ENCODE measurements around the gene ASPG. TPM values are rescaled to one million over a fixed set of nuclear protein-coding genes. Genes with fewer than 3 reads are reported as not detected.

Gene ASPG
- total RNA-seq, 1 experiment from 2014 or later, result 0.17 TPM

DNA sequence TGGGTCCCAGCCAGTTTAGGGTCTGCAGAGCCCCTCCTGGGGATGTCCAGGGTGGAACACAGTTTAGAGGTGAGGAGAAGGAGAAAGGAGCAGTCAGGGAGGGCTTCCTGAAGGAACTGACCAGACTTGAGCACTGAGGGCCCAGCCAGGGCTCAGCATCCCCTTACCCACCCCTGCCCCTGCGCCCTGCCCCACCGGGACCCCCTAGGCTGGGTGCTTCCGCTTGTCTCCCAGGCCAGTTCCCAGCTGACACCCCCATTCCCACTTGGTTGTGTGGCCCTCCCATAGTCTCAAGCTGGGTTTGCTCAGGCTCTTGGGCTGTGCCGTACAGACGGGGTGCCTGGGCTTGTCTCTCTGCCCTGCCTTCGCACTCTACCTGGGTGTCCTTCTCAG lies 26.6 kb downstream of the ASPG start:
- H3K27me3 ChIP-seq (ENCODE audit: control insufficient read depth, insufficient read depth, low read length), result peaks cover 11% of the 10 kb centered on the region
- no peak for DNase-seq
- H3K4me3 ChIP-seq (ENCODE audit: insufficient read depth, low read depth, low read length), result no peak overlapping the region
- no peaks in the 10 kb centered on the region for H3K36me3 ChIP-seq (replicated peaks; ENCODE audit: control insufficient read depth, insufficient read depth, low read length)

DNA sequence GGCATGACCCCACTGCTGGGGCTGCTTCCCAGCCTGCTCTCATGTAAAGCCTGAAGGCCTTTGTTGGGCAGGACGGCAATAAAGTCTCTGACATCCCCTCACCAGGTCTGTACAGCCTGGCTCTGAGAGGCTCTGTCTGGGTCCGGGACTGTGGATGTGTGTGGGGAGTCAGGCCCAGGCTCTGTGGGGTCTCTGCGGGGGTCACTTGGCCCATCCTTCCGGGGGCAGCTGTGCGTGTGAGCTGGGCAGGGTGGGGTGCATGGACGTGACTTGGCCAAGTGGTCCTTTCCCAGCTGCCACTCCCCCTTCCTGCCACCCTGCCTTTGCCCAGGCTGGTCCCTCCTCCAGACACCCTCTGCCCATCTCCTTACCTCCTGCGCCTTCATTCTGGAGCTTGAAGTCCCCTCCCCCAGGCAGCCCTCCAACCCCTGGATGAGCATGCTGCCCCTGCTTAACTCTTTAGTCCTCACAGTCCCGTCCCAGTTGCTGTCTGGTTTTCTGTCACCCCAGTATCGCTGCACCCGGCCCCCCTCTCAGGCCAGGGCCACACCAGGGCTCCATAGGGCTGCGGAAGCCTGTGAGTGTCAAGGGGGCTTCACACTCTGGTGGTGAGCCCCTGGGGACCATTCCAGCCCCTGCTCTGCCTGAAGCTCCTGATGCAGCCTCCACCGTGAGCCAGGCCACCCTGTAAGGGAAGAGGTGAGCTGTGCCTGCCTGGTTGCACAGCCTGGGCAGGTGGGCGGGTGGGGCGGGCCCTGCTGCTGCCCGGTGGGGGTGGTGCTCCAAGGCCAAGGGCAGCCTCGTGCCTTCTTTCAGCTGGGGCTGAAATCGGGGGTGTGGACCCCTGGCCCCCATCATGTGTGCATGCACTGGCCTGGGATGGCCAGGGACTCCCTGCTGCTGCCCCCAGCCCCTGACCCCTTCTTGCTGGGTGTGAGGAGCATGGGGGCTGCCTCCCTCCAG lies 27.4 kb downstream of the ASPG start:
- peak; percentile 63 for DNase-seq
- Histone ChIP-seq H3K27me3 (ENCODE audit: control insufficient read depth, insufficient read depth, low read length) (peaks cover 19% of the 10 kb centered on the region), H3K4me3 (ENCODE audit: insufficient read depth, low read depth, low read length) (no peak overlapping the region), H3K36me3 (replicated peaks; ENCODE audit: control insufficient read depth, insufficient read depth, low read length) (no peaks in the 10 kb centered on the region)

DNA sequence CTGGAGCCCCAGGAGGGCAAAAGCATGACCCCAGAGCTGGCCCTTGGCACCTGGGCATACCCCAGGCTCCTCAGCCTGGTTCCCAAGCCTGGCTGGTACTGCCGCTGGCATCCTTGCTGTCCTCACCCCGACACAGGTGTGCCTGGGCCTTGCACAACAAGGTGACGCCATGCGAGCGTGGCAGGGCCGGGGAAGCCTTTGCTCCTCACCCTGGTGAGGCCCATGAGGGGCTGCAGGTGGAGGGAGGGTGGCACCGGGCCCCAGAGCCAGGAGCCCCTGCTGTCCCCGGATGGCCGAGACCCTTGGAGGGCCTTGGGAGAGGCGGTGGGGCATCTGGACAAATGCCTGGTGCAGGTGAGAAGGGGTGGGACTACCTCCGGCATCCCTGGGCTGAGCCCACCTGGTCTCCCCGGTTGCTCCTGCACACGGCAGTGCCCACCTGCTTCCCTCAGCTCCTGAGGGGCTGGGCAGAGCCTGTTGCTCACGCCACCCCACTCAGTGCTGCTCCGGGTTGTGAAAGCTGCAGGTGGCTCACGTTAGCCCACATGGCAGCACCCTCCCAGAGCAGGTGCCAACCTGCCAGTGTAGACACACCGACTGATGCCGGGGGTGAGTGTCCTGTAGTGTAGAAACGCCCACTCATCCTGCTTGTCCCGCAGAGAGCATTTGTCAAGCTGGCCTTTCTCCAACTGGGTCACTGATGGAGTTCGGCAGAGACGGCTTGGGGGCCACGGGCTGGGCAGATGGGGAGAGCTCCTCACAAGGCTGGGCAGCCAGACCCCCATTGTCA lies 28.3 kb downstream of the ASPG start:
- peak; percentile 49 for DNase-seq
- peaks cover 28% of the 10 kb centered on the region for H3K27me3 ChIP-seq (ENCODE audit: control insufficient read depth, insufficient read depth, low read length)
- no peaks in the 10 kb centered on the region for H3K36me3 ChIP-seq (replicated peaks; ENCODE audit: control insufficient read depth, insufficient read depth, low read length)
- no peak overlapping the region for H3K4me3 ChIP-seq (ENCODE audit: insufficient read depth, low read depth, low read length)

DNA sequence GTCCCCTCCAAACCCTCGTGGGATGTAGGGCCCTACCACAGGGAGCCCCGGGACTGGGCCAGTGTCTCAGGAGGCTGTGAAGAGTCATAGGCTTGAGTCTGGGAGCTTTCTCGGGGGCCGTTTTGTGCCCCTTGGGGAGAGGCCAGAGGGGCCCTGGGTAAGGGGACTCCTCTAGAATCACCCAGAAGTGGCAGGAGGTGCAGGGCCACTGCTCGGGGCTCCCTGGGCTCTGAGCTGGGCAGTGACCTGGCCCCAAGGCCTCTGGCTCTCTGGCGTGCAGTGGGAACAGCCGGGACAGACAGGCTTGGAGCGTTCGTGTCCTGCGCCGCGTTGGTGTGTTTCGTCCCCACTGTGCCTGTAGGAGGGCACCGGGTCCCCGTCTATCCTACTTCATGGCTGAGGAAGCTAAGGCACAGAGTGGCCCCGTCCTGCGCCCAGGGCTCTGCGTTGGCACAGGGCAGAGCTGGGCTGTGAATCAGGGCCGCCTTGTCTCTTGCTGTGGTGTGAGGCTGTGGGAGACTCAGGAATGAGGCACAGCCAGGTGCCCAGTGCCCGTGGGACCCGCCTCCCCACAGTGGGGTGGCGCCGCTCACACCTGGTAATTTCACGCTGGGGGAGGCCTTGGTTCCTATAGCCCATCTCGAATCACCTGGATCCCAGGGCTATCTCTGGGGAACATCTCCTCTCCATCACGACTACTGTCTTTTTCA lies 29.1 kb downstream of the ASPG start:
- Histone ChIP-seq H3K27me3 (ENCODE audit: control insufficient read depth, insufficient read depth, low read length) (peaks cover 28% of the 10 kb centered on the region), H3K4me3 (ENCODE audit: insufficient read depth, low read depth, low read length) (no peak overlapping the region), H3K36me3 (replicated peaks; ENCODE audit: control insufficient read depth, insufficient read depth, low read length) (no peaks in the 10 kb centered on the region)
- peak; percentile 56 for DNase-seq

DNA sequence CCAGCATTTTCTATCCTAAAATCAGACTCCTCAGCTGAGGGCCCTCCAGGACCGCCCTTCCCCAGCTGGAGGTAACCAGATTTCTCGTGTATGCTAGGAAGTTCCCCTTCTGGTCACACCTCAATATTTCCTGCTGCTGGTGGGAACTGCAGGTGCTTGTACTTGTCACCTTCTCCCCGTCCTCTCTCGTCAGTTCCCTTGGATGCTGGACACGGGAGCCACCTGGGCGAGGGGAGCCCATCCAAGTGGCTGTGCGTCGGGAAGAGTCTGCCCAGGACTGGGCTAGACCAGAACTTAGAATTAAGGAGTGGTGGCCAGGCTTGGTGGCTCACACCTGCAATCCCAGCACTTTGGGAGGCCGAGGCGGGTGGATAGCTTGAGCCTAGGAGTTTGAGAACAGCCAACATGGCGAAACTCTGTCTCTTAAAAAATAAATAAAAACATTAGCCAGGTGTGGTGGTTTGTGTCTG lies 29.7 kb downstream of the ASPG start:
- peaks cover 28% of the 10 kb centered on the region for H3K27me3 ChIP-seq (ENCODE audit: control insufficient read depth, insufficient read depth, low read length)
- no peaks in the 10 kb centered on the region for H3K36me3 ChIP-seq (replicated peaks; ENCODE audit: control insufficient read depth, insufficient read depth, low read length)
- H3K4me3 ChIP-seq (ENCODE audit: insufficient read depth, low read depth, low read length), result no peak overlapping the region
- DNase-seq, result peak; percentile 55

DNA sequence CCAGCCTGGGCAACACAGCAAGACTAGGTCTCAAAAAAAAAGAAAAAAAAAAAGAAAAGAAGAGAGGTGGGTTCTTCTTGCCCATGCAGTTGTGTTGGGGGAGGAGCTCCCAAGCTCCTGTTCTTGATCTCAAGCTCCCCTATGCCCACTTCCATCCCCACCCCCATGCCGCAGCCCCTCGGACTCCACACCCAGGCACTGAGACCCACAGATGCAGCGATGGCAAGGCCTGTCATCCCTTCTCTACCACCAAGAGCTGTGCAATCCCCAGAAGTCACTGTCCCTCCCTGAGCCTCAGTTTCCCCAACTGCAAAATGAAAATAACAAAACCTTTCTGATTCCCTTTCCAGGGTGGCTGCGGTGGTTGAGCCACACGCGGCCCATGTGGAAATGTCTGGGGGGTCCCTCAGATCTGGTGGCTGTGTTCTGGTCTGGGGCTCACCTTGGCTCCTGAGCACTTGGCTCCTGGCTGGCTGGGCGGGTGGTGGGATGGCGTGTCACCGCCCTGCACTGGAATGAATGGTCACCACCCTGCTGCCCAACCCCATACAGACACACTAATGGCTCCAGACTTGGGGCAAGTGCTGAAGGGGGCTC lies 30.3 kb downstream of the ASPG start:
- Histone ChIP-seq H3K36me3 (replicated peaks; ENCODE audit: control insufficient read depth, insufficient read depth, low read length) (no peaks in the 10 kb centered on the region), H3K27me3 (ENCODE audit: control insufficient read depth, insufficient read depth, low read length) (peaks cover 28% of the 10 kb centered on the region), H3K4me3 (ENCODE audit: insufficient read depth, low read depth, low read length) (no peak overlapping the region)
- DNase-seq, result peak; percentile 39

DNA sequence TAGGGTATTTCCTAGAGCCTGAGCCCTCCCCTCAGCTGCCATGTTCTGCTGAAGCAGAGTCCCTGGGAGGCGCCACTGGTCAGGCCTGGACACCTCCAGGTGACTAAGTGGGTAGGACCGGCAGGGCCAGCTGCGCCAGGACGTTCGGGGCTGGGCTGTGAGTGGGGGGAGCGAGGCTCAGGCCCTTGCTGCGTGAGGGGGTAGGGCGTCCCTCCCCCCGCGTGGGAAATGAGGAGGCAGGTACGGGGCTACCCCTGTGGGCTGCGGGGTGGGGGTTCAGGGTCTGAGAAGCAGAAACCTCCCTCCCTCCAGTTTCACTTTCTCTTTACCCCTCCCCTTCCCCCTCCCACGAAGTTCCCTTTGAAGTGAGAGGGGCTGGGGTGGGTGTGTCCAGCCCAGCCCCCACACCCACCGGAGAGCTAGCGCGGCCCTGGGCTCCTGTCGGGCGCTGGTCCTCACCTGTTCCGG lies 30.8 kb downstream of the ASPG start:
- peaks cover 28% of the 10 kb centered on the region for H3K27me3 ChIP-seq (ENCODE audit: control insufficient read depth, insufficient read depth, low read length)
- DNase-seq, result peak; percentile 75

DNA sequence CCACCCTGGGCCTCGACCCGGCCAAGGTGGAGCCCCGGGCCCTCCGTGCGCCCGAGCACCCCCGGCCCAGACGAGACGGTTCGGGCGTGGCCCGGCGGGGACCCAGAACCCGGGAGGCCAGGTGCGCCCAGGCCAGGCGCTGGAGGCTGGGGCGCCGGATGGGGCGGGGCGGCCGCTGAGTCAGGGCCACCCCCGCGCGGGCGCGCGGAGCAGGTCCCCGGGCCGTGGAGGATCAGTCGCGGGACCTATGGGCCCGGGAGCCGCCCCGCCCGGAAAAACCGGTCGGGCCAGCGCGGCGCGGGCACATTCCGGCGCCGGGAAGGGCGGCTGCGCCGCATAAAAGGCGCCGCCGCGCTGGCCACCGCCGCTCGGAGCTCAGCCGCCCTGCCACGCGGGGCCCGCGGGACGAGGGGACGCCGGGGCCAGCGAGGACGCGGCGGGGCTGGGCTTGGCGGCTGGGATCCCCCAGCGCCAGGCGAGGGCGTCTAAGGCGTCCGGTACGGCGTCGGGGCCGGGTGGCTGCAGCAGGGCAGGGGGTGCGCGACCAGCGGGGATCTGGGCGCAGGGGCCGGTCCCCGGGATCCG lies 31.3 kb downstream of the ASPG start:
- DNase-seq, result peak; percentile 88
- Histone ChIP-seq H3K36me3 (replicated peaks; ENCODE audit: control insufficient read depth, insufficient read depth, low read length) (no peaks in the 10 kb centered on the region), H3K4me3 (ENCODE audit: insufficient read depth, low read depth, low read length) (peak overlapping the region; percentile 27; the same call in 1 of the 2 replicates), H3K27me3 (ENCODE audit: control insufficient read depth, insufficient read depth, low read length) (peaks cover 28% of the 10 kb centered on the region)

More for the DNA sequence above, 30.8 kb downstream of the ASPG start:
- Histone ChIP-seq H3K36me3 (replicated peaks; ENCODE audit: control insufficient read depth, insufficient read depth, low read length) (no peaks in the 10 kb centered on the region), H3K4me3 (ENCODE audit: insufficient read depth, low read depth, low read length) (peak overlapping the region; percentile 27; the same call in 1 of the 2 replicates)

DNA sequence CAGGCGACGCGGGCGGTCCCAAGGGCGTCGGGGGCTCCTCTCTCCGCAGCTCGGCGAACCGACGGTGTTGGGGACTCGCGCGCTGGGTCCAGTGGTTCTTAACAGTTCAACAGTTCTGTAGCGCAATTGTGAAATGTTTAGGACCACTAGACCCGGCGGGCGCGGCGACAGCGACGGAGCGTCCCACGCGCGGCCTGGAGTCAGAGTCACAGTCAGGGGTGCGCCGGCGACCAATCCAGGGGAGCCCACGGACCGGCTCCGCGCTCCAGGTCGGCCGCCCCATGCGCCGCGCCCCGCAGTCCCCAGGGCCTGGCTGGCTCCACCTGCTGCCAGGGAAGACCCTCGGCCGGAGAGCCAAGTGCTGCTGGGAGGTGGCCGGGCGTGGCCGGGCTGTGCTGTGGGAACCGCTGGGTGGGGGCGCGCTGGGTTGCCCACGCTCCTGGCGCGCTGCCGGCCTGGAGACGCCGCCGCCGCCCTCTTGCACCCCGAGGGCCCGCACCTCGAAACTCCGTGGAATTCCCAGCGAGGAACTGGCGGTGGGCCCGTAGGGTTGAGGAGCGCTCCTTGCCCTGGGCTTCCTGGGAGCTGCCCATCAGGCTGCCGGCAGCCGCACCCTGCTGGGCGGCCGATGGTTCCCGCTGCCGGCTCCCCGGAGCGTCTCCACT lies 32.0 kb downstream of the ASPG start:
- Histone ChIP-seq H3K27me3 (ENCODE audit: control insufficient read depth, insufficient read depth, low read length) (peaks cover 28% of the 10 kb centered on the region), H3K36me3 (replicated peaks; ENCODE audit: control insufficient read depth, insufficient read depth, low read length) (no peaks in the 10 kb centered on the region), H3K4me3 (ENCODE audit: insufficient read depth, low read depth, low read length) (peak overlapping the region; percentile 27; the same call in 1 of the 2 replicates)
- peak; percentile 83 for DNase-seq

DNA sequence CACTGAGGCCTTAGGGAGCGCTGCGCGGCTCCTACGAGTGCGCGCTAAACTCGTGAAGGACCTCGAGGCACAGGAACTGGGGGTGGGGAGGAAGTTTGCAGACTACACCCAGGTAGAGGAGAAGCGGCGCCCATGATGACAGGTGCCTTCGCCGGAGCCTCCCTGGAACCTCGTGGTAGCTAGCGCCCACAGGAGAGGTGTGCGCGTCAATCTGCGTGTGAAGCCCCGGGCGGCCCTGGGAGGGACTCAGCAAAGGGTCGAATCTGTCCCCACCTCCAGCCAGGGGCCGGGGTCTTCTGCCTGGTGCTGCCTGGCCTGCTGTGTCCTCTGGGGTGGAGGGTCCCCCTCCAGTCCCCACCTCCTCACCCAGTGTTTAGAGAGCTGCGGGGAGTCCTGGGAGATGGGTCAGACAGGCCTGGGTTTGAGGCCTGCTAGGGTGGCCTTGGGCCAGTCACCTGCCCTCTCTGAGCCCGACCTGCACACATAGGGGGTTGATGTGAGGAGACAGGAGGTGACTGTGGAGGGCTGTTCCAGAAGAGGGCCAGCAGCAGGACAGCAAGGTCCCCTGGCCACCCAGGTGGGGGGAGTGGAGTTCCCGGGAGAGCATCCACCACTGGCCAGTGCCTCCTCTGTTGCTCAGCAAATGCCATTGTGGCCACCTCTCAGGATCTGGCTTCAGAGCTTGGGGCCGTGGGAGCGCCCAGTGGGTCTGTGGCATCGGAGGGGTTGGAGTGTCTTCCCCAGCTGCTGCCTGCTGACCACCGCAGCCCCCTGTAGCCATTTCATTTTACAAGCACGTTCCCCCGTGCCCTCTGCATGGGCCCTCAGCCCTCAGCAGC lies 32.7 kb downstream of the ASPG start:
- H3K36me3 ChIP-seq (replicated peaks; ENCODE audit: control insufficient read depth, insufficient read depth, low read length), result no peaks in the 10 kb centered on the region
- peak; percentile 75 for DNase-seq
- H3K4me3 ChIP-seq (ENCODE audit: insufficient read depth, low read depth, low read length), result no peak overlapping the region
- H3K27me3 ChIP-seq (ENCODE audit: control insufficient read depth, insufficient read depth, low read length), result peaks cover 28% of the 10 kb centered on the region

DNA sequence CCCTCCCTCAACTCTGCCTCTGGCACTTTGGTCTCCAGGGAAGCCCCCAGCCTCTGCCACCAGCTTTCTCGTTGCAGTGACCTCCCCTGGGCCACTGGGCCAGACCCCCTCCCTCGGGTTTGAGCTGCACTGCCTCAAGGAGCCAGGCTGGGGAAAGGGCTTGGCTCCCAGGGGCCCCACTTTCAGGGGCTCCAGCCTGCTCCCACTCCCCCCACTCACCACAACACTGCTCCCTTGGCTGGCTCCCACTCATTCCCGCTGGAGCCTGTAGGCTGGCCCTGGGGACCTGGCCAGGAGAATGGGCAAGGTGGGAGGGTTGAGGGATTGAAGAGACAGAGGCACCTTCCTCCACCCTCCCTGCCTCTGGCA lies 33.6 kb downstream of the ASPG start:
- H3K27me3 ChIP-seq (ENCODE audit: control insufficient read depth, insufficient read depth, low read length), result peaks cover 28% of the 10 kb centered on the region
- no peak for DNase-seq
- no peak overlapping the region for H3K4me3 ChIP-seq (ENCODE audit: insufficient read depth, low read depth, low read length)
- H3K36me3 ChIP-seq (replicated peaks; ENCODE audit: control insufficient read depth, insufficient read depth, low read length), result no peaks in the 10 kb centered on the region

DNA sequence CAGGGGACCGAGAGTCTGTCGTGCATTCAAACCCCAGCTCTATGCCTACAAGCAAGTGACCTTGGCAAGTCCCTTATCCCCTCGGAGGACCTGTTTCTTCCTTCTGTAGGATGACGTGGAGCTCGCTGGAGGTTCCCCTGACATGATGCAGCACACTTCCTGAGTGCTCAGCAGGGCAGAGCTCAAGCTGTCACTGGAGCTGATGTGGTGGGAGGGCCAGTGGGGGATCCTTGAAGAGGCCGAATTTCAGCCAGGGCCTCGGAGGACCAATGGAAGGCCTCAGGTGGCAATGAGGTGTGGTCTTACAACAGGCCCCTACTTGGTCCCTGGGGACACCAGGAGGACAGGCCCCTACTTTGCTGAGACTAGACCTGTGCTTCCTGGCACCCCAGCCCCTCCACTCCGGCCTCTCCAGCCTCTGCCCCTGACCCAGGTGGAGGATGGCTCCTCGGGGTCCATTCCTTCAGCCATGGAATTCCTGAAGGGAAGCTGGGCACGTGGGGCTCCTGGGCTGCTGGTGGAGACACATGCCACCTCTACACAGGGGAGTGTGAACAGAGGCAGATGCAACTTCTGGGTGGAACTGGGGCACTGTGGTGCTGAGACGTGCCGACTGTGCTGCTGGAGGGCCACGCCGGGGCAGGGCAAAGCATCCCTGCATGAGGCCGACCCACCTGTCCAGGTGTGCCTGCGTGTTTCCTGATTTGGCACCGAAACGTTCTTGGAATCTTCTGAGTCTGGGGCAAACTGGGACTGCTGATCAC lies 34.2 kb downstream of the ASPG start:
- H3K4me3 ChIP-seq (ENCODE audit: insufficient read depth, low read depth, low read length), result no peak overlapping the region
- DNase-seq, result peak; percentile 58
- H3K27me3 ChIP-seq (ENCODE audit: control insufficient read depth, insufficient read depth, low read length), result peaks cover 28% of the 10 kb centered on the region
- H3K36me3 ChIP-seq (replicated peaks; ENCODE audit: control insufficient read depth, insufficient read depth, low read length), result no peaks in the 10 kb centered on the region
